B cell (primary cell): ENCODE results near the gene SLC9C1. TPM values are rescaled to one million over a fixed set of nuclear protein-coding genes. Genes with fewer than 3 reads are reported as not detected.

Experiments used
- ATAC-seq: fragments of 200-7000 bp; cut with Tn5 transposase; one replicate; pipeline ENCODE4 v1.10.0; 2021; ENCODE audit warnings: low read depth, mild to moderate bottlenecking, moderate number of reproducible peaks, moderate library complexity
- CTCF ChIA-PET: fragments of 350-600 bp; sonication (Branson Sonifier 250); formaldehyde crosslinking; loops from one replicate; lab custom pipeline; 2021; ENCODE audit warnings: antibody characterized with exemption, inconsistent platforms; lab: Charles Lee
- POLR2A ChIA-PET: fragments of 350-600 bp; sonication (Branson Sonifier 250); formaldehyde crosslinking; loops from one replicate; lab custom pipeline; 2021; ENCODE audit warnings: antibody characterized with exemption; lab: Charles Lee
- DNase-seq: peaks from one replicate; pipeline ENCODE4 v3.0.0; 2013
- H2AFZ ChIP-seq: 2 replicates; pipeline ENCODE4 v1.6.1; 2012; ENCODE audit warnings: mild to moderate bottlenecking, low read depth, low read length; ENCODE audit not compliant: insufficient read depth, poor library complexity, severe bottlenecking
- H3K27ac ChIP-seq, 2 donors: 1 replicate in 1 of 2; 2 replicates in 1 of 2; pipeline ENCODE4 v1.5.1; 2012 to 2013; ENCODE audit warnings: low read length in 2 of 2, mild to moderate bottlenecking in 2 of 2, moderate library complexity in 1 of 2
- H3K27me3 ChIP-seq, 4 experiments: fragments of 200-600 bp in 1 of 4; sonication (generic) in 1 of 4; replicated peaks in 1 of 4; 1 replicate in 2 of 4; 2 replicates in 2 of 4; pipeline versions ENCODE4 v1.6.1 to v1.7.0; 2013 to 2016; ENCODE audit warnings: low read length in 3 of 4, mild to moderate bottlenecking in 2 of 4, mixed read lengths in 1 of 4, moderate library complexity in 1 of 4; ENCODE audit not compliant: insufficient read depth in 4 of 4, control insufficient read depth in 3 of 4; ENCODE audit errors: control extremely low read depth in 1 of 4
- H3K36me3 ChIP-seq, 2 experiments: replicated peaks in 1 of 2; 1 replicate in 1 of 2; 2 replicates in 1 of 2; pipeline versions ENCODE4 v1.6.1 to v1.7.1; 2013; ENCODE audit warnings: low read length in 1 of 2; ENCODE audit not compliant: insufficient read depth in 2 of 2, control insufficient read depth in 1 of 2; ENCODE audit errors: control extremely low read depth in 1 of 2, extremely low read depth in 1 of 2
- H3K4me1 ChIP-seq, 2 donors: fragments of 200-600 bp in 1 of 2; sonication (generic) in 1 of 2; 1 replicate in 1 of 2; 2 replicates in 1 of 2; pipeline versions ENCODE4 v1.5.1 to v1.6.1; 2013 to 2017; ENCODE audit warnings: low read length in 2 of 2; ENCODE audit not compliant: control insufficient read depth in 2 of 2, insufficient read depth in 2 of 2
- H3K4me2 ChIP-seq: replicated peaks from 2 replicates; pipeline ENCODE3; 2012; ENCODE audit warnings: mild to moderate bottlenecking, low read depth, low read length; ENCODE audit not compliant: poor library complexity, severe bottlenecking
- H3K4me3 ChIP-seq, 5 experiments: fragments of 200-600 bp in 1 of 5; sonication (generic) in 1 of 5; 1 replicate in 3 of 5; 2 replicates in 2 of 5; pipeline versions ENCODE4 v1.5.1 to v1.7.0; 2011 to 2016; ENCODE audit warnings: low read length in 4 of 5, mild to moderate bottlenecking in 4 of 5, low read depth in 2 of 5, control low read depth in 1 of 5, moderate library complexity in 1 of 5; ENCODE audit not compliant: insufficient read depth in 1 of 5; ENCODE audit errors: control extremely low read depth in 1 of 5, extremely low read depth in 1 of 5
- H3K79me2 ChIP-seq: fragments of 200-600 bp; sonication (generic); one replicate; pipeline ENCODE4 v1.6.0; 2016; ENCODE audit warnings: low read length; ENCODE audit not compliant: control insufficient read depth, insufficient read depth
- H3K9ac ChIP-seq: fragments of 200-600 bp; sonication (generic); 2 replicates; pipeline ENCODE4 v1.6.1; 2017; ENCODE audit warnings: mild to moderate bottlenecking, low read length, moderate library complexity
- H3K9me3 ChIP-seq, 3 donors: one replicate each; pipeline versions ENCODE4 v1.6.1 to v1.7.1; 2013; ENCODE audit warnings: low read length in 2 of 3; ENCODE audit not compliant: control insufficient read depth in 2 of 3, insufficient read depth in 1 of 3; ENCODE audit errors: control extremely low read depth in 1 of 3
- H4K20me1 ChIP-seq: 2 replicates; pipeline ENCODE4 v1.6.0; 2012; ENCODE audit warnings: mild to moderate bottlenecking, low read length; ENCODE audit not compliant: insufficient read depth, control insufficient read depth, poor library complexity, severe bottlenecking
- H3K27ac Mint-ChIP-seq: one replicate; pipeline ENCODE4 v1.8.0; 2021; ENCODE audit warnings: mixed read lengths
- H3K27me3 Mint-ChIP-seq: one replicate; pipeline ENCODE4 v1.8.0; 2021; ENCODE audit warnings: mixed read lengths
- H3K4me1 Mint-ChIP-seq: one replicate; pipeline ENCODE4 v1.8.0; 2021; ENCODE audit warnings: mixed read lengths
- H3K4me3 Mint-ChIP-seq: one replicate; pipeline ENCODE4 v1.8.0; 2021; ENCODE audit warnings: mixed read lengths
- H3K9me3 Mint-ChIP-seq: one replicate; pipeline ENCODE4 v1.8.0; 2022; ENCODE audit warnings: mixed read lengths; ENCODE audit not compliant: insufficient read depth
- CTCF ChIP-seq: fragments of 200-600 bp; IDR thresholded peaks from one replicate; pipeline ENCODE4 v1.8.0; 2022; ENCODE audit warnings: antibody characterized with exemption, mild to moderate bottlenecking
- EZH2 ChIP-seq: IDR thresholded peaks from 2 replicates; pipeline ENCODE4 v1.6.1; 2012; ENCODE audit warnings: borderline replicate concordance, low read depth, mild to moderate bottlenecking, moderate library complexity, low read length; ENCODE audit not compliant: insufficient read depth, poor library complexity, severe bottlenecking
- WGBS: methylation state at CpG from one replicate; pipeline ENCODE4 v1.1.5; 2013; ENCODE audit warnings: missing lambda C conversion rate; ENCODE audit not compliant: insufficient coverage; 5-methylcytosine and 5-hydroxymethylcytosine counted together
- intact Hi-C: fragments of 100-400 bp; cut with micrococcal nuclease; formaldehyde crosslinking; loops from one replicate; pipeline ENCODE4 v1.10.0; 2022
- polyA plus RNA-seq: library from polyadenylated mRNA; depleted of rRNA; stranded (reverse); fragments of >200 nt; gene quantifications from 2 replicates; pipeline ENCODE4 v1.2.3, GENCODE V29; 2012
- total RNA-seq, 2 donors: library from RNA; stranded (reverse); fragments of 120-200 nt in 1 of 2; gene quantifications; 1 replicate in 1 of 2; 2 replicates in 1 of 2; pipeline versions ENCODE4 v1.2.3 to v1.2.4, GENCODE V29; 2013 to 2022

The SLC9C1 gene
- total and polyA plus RNA-seq, 2 donors (not counting 1 experiment from before 2014, with no cell fraction given): 0.07 to 0.49 TPM

DNA sequence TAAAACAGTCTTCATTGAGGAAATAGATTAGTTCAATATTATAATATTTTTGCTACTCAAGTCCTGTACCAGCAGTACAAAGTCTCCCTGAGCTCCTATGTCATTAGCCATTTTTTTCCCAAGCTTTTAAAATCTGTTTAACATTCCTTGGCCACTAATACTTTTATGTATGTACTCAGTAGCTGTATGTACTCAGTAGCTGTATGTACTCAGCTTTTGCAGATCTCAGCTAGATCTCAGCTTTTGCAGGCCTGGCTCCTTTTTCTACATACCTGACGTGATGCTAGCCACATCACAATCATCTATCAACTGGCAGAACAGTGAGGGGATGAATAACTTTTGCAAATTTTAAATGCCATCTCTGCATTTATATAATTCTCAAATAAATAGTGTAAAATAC, 13.8 kb downstream of the SLC9C1 start:
- no peaks in the 10 kb centered on the region for H3K9me3 Mint-ChIP-seq
- no peak overlapping the region for H3K4me3 ChIP-seq
- no peaks in the 10 kb centered on the region for H4K20me1 ChIP-seq
- H3K27ac ChIP-seq: no peak overlapping the region
- no peak overlapping the region for H3K4me3 Mint-ChIP-seq
- H3K36me3 ChIP-seq: no peaks in the 10 kb centered on the region
- no peaks in the 10 kb centered on the region for H3K27me3 Mint-ChIP-seq
- intact Hi-C loops: no loop called here
- H3K27me3 ChIP-seq: no peaks in the 10 kb centered on the region
- no peaks in the 10 kb centered on the region for H3K4me1 Mint-ChIP-seq
- no peak for ATAC-seq
- DNase-seq: no peak
- CTCF ChIA-PET: interaction anchor here (1.1 to 1.3 kb wide), 2 partner anchors 9 to 12 kb away, joined by 4 to 13 read pairs; no protein-coding TSS in a partner anchor
- H3K9ac ChIP-seq: no peak overlapping the region
- POLR2A ChIA-PET: no interaction called here
- H3K27ac Mint-ChIP-seq: no peak overlapping the region
- H2AFZ ChIP-seq: no peak overlapping the region
- H3K4me2 ChIP-seq: no peak overlapping the region
- TF ChIP-seq CTCF: no peak
- no peak for TF ChIP-seq EZH2
- H3K9me3 ChIP-seq: no peaks in the 10 kb centered on the region
- no CpG with 5 or more reads among the region's 1 CpG for WGBS
- H3K4me1 ChIP-seq: no peaks in the 10 kb centered on the region
- H3K79me2 ChIP-seq: no peaks in the 10 kb centered on the region

- Mint-ChIP-seq H3K27me3 (no peaks in the 10 kb centered on the region), H3K4me1 (peaks cover 7% of the 10 kb centered on the region), H3K4me3 (no peak overlapping the region), H3K27ac (no peak overlapping the region), H3K9me3 (no peaks in the 10 kb centered on the region)
- H2AFZ ChIP-seq: no peak overlapping the region
- H4K20me1 ChIP-seq: no peaks in the 10 kb centered on the region
- H3K36me3 ChIP-seq: no peaks in the 10 kb centered on the region
- no peak overlapping the region for H3K27ac ChIP-seq
- POLR2A ChIA-PET: no interaction called here
- TF ChIP-seq CTCF (no peak), EZH2 (no peak)
- no peaks in the 10 kb centered on the region for H3K4me1 ChIP-seq
- intact Hi-C loops: no loop called here
- no peak for ATAC-seq
- H3K4me3 ChIP-seq: no peak overlapping the region
- no peak overlapping the region for H3K4me2 ChIP-seq
- CTCF ChIA-PET: interaction anchor here (0.8 to 1.8 kb wide), 2 partner anchors 20 to 162 kb away, joined by 3 to 9 read pairs; partner anchors contain the start of gene SLC9C1
- no peaks in the 10 kb centered on the region for H3K79me2 ChIP-seq
- DNase-seq: no peak
- no peaks in the 10 kb centered on the region for H3K27me3 ChIP-seq
- no peak overlapping the region for H3K9ac ChIP-seq
- 100% methylated on average over 1 of the region's 2 CpGs for WGBS
- no peaks in the 10 kb centered on the region for H3K9me3 ChIP-seq
Measured at GRCh38 chr3:112273536-112273935, 20.5 kb downstream of the SLC9C1 start.
